ENCODE measurements around the gene TMEM132D. TPM values are rescaled to one million over a fixed set of nuclear protein-coding genes. Genes with fewer than 3 reads are reported as not detected.

Gene TMEM132D
- total RNA-seq, 2 experiments from 2014 or later = not detected

- Histone ChIP-seq H3K4me3 (ENCODE audit: low read depth, low read length, poor library complexity, severe bottlenecking) (no peak overlapping the region), H3K36me3 (ENCODE audit: insufficient read depth, low read length) (no peaks in the 10 kb centered on the region), H3K27ac (ENCODE audit: low read depth, low read length, poor library complexity, severe bottlenecking) (no peak overlapping the region), H2AFZ (ENCODE audit: low read length) (no peak overlapping the region), H3K79me2 (ENCODE audit: insufficient read depth, low read depth, low read length) (no peaks in the 10 kb centered on the region), H3K9me3 (ENCODE audit: low read length) (no peaks in the 10 kb centered on the region), H3K4me2 (ENCODE audit: low read length) (no peak overlapping the region), H3K9me2 (ENCODE audit: insufficient read depth, low read length) (no peaks in the 10 kb centered on the region), H3K4me1 (ENCODE audit: insufficient read depth, low read length, poor library complexity, severe bottlenecking) (no peaks in the 10 kb centered on the region), H4K20me1 (ENCODE audit: insufficient read depth, low read length) (no peaks in the 10 kb centered on the region)
- ChIA-PET POLR2A (interaction anchor here (0.7 kb wide), 1 partner anchor 321 kb away, joined by 3 read pairs; no protein-coding TSS in a partner anchor), CTCF (ENCODE audit: unreplicated experiment) (no interaction called here)
- no TSS peak for BruUV-seq (replicated peaks)
- TF ChIP-seq CTCF (conservative IDR thresholded peaks at IDR 0.05; ENCODE audit: low read length) = no peak
- no peak for TF ChIP-seq EZH2phosphoT487 (IDR thresholded peaks at IDR 0.05; ENCODE audit: borderline replicate concordance, low read depth, low read length)
- intact Hi-C loops (cut with micrococcal nuclease; ENCODE audit: unreplicated experiment) = no loop called here
- no peak for DNase-seq (ENCODE audit: low spot score)
Observed at GRCh38 chr12:129351481-129351880, 552.3 kb downstream of the TMEM132D start.

DNA sequence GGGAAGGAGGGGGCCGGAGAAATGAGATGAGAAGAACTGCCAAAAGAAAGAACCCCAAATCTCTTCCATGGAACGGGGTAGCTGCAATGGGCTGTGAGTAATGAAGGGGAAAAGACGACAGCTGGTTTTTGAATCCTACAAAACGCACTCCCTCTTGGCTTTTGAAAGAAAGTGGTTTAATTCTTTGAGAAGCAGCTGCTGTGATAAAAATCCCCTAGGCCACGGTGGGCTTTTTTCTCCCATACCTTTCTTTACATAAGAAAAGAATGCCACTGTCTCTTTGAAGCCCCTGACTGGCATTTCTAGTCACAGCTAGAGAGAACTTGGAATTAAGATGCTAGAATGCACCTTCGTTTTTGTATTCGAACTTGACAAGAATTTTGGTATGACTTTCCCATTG, 564.5 kb downstream of the TMEM132D start:
- Histone ChIP-seq H3K4me2 (ENCODE audit: low read length) (no peak overlapping the region), H2AFZ (ENCODE audit: low read length) (no peak overlapping the region), H4K20me1 (ENCODE audit: insufficient read depth, low read length) (no peaks in the 10 kb centered on the region), H3K9me3 (ENCODE audit: low read length) (no peaks in the 10 kb centered on the region), H3K4me3 (ENCODE audit: low read depth, low read length, poor library complexity, severe bottlenecking) (no peak overlapping the region), H3K36me3 (ENCODE audit: insufficient read depth, low read length) (no peaks in the 10 kb centered on the region), H3K79me2 (ENCODE audit: insufficient read depth, low read depth, low read length) (no peaks in the 10 kb centered on the region), H3K27ac (ENCODE audit: low read depth, low read length, poor library complexity, severe bottlenecking) (no peak overlapping the region), H3K4me1 (ENCODE audit: insufficient read depth, low read length, poor library complexity, severe bottlenecking) (no peaks in the 10 kb centered on the region), H3K9me2 (ENCODE audit: insufficient read depth, low read length) (no peaks in the 10 kb centered on the region)
- CTCF ChIA-PET (ENCODE audit: unreplicated experiment) = no interaction called here
- intact Hi-C loops (cut with micrococcal nuclease; ENCODE audit: unreplicated experiment) = no loop called here
- BruUV-seq (replicated peaks) = no TSS peak
- POLR2A ChIA-PET = no interaction called here
- TF ChIP-seq CTCF (conservative IDR thresholded peaks at IDR 0.05; ENCODE audit: low read length) (no peak), EZH2phosphoT487 (IDR thresholded peaks at IDR 0.05; ENCODE audit: borderline replicate concordance, low read depth, low read length) (no peak)
- DNase-seq (ENCODE audit: low spot score) = no peak

GRCh38 chr12:129337413-129337812, 566.4 kb downstream of the TMEM132D start:
- no peaks in the 10 kb centered on the region for H3K79me2 ChIP-seq (ENCODE audit: insufficient read depth, low read depth, low read length)
- H3K4me2 ChIP-seq (ENCODE audit: low read length) = no peak overlapping the region
- H3K4me1 ChIP-seq (ENCODE audit: insufficient read depth, low read length, poor library complexity, severe bottlenecking) = no peaks in the 10 kb centered on the region
- intact Hi-C loops (cut with micrococcal nuclease; ENCODE audit: unreplicated experiment) = no loop called here
- H3K36me3 ChIP-seq (ENCODE audit: insufficient read depth, low read length) = no peaks in the 10 kb centered on the region
- ChIA-PET POLR2A (no interaction called here), CTCF (ENCODE audit: unreplicated experiment) (no interaction called here)
- H3K9me2 ChIP-seq (ENCODE audit: insufficient read depth, low read length) = no peaks in the 10 kb centered on the region
- no peak for TF ChIP-seq CTCF (conservative IDR thresholded peaks at IDR 0.05; ENCODE audit: low read length)
- TF ChIP-seq EZH2phosphoT487 (IDR thresholded peaks at IDR 0.05; ENCODE audit: borderline replicate concordance, low read depth, low read length) = no peak
- no peak overlapping the region for H3K27ac ChIP-seq (ENCODE audit: low read depth, low read length, poor library complexity, severe bottlenecking)
- H2AFZ ChIP-seq (ENCODE audit: low read length) = no peak overlapping the region
- DNase-seq (ENCODE audit: low spot score) = no peak
- no peak overlapping the region for H3K4me3 ChIP-seq (ENCODE audit: low read depth, low read length, poor library complexity, severe bottlenecking)
- H4K20me1 ChIP-seq (ENCODE audit: insufficient read depth, low read length) = no peaks in the 10 kb centered on the region
- BruUV-seq (replicated peaks) = no TSS peak
- H3K9me3 ChIP-seq (ENCODE audit: low read length) = no peaks in the 10 kb centered on the region

Data from OCI-LY7 (cell line).